HL-60 (cell line): ENCODE results near the gene PRPSAP1.

ENCODE experiments used
- DNase-seq, 2 experiments: peaks; one replicate each; pipeline ENCODE4 v3.0.0-alpha.2; 2010 to 2020; ENCODE audit warnings: low read depth in 1 of 2, low spot score in 1 of 2
- H3K27ac ChIP-seq: fragments of 250-450 bp; sonication (Bioruptor Pico); replicated peaks from 2 replicates; pipeline ENCODE4 v1.5.1; 2020; ENCODE audit warnings: mild to moderate bottlenecking, moderate library complexity
- H3K27me3 ChIP-seq: fragments of 250-450 bp; sonication (Bioruptor Pico); 2 replicates; pipeline ENCODE4 v1.5.1; 2021; ENCODE audit warnings: mild to moderate bottlenecking, moderate library complexity; ENCODE audit not compliant: insufficient read depth, poor library complexity, severe bottlenecking
- H3K4me3 ChIP-seq: replicated peaks from 2 replicates; pipeline ENCODE4 v1.5.1; 2011; ENCODE audit warnings: mild to moderate bottlenecking, control low read depth, low read length; ENCODE audit not compliant: insufficient read depth
- CTCF ChIP-seq: IDR thresholded peaks from one replicate; pipeline ENCODE4 v1.5.1; 2011; ENCODE audit warnings: low read length, control low read depth, inconsistent platforms; ENCODE audit not compliant: insufficient read depth
- GABPA ChIP-seq: IDR thresholded peaks from 2 replicates; pipeline ENCODE4 v1.6.1; 2012; ENCODE audit warnings: low read depth
- POLR2AphosphoS5 ChIP-seq: IDR thresholded peaks from 2 replicates; pipeline ENCODE4 v1.6.1; 2012; ENCODE audit warnings: low read depth
- REST ChIP-seq: IDR thresholded peaks from 2 replicates; pipeline ENCODE4 v1.6.1; 2012; ENCODE audit warnings: low read depth; ENCODE audit not compliant: insufficient replicate concordance
- SPI1 ChIP-seq: IDR thresholded peaks from 2 replicates; pipeline ENCODE4 v1.6.1; 2012; ENCODE audit warnings: low read depth, mild to moderate bottlenecking, borderline replicate concordance

Gene PRPSAP1

GRCh38 chr17:76278952-76279741 lies 74.6 kb downstream of the PRPSAP1 start:
- H3K27ac ChIP-seq: no peak overlapping the region

GRCh38 chr17:76278268-76278908 lies 75.3 kb downstream of the PRPSAP1 start:
- Histone ChIP-seq H3K4me3 (no peak overlapping the region), H3K27ac (no peak overlapping the region), H3K27me3 (no peaks in the 10 kb centered on the region)
- TF ChIP-seq SPI1 (peak; percentile 20; the same call in 1 of the 2 replicates), CTCF (no peak)
- no peak for DNase-seq

More at GRCh38 chr17:76278952-76279741, 74.6 kb downstream of the PRPSAP1 start:
- TF ChIP-seq SPI1 (no peak), CTCF (peak; percentile 73)
- peak in 1 of 2 experiments; percentile 79 for DNase-seq
- Histone ChIP-seq H3K4me3 (no peak overlapping the region), H3K27me3 (no peaks in the 10 kb centered on the region)

GRCh38 chr17:76277300-76278267 lies 76.1 kb downstream of the PRPSAP1 start:
- Histone ChIP-seq H3K27ac (no peak overlapping the region), H3K4me3 (no peak overlapping the region), H3K27me3 (no peaks in the 10 kb centered on the region)
- DNase-seq: no peak
- TF ChIP-seq SPI1: no peak
- no peak for TF ChIP-seq POLR2AphosphoS5
- no peak for TF ChIP-seq REST
- no peak for TF ChIP-seq CTCF
- no peak for TF ChIP-seq GABPA
